Ammon's horn (tissue), 1 donor: ENCODE measurements around the gene MCF2L.
"Not testable (repeated sequence)": the region's sequence is repeated elsewhere in the genome, so short reads cannot be mapped to it uniquely, and the experiment has no call there.

Experiments used
- DNase-seq: peaks from one replicate; pipeline ENCODE4 v3.0.0-alpha.2; 2016; ENCODE audit warnings: low spot score

MCF2L gene

DNA sequence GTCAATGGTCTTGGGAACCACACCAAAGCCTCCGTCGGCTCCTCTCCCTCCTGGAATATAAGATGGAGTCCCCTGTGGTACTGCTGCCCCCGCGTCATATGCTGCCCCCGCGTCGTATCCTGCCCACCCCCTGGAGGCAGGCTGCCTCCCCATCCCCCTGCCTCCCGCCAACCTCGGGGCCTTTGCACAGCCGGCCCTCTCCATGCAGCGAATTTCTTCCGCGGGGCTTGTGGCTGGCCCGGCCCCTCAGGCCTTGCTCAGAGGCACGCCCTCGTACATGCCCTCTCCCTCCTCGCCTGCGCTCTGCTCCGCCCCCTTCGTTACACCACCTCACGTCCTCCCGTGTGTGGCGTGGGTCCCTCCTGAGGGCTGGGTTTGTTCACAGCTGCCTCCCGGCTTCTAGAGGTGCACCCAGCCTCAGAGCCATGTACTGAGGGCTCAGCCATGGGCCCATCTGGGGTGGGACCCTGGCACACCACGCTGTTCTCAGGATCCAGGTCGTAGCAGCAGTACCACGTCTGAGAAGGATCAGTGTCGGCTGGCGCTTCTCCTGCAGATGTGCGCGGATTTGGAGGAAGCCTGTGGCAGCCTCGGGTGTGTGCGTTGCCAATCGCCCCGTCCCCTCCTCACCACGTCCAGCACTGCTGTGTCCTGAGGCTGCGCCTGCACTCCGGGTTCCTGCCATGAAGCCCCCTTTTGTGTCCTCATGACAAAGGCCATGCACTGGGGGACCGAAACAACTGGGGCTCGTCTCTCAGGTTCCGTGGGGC lies 47.7 kb downstream of the MCF2L start:
- no peak for DNase-seq

- DNase-seq, result no peak
Observed at GRCh38 chr13:113017506-113018215, 48.6 kb downstream of the MCF2L start.

GRCh38 chr13:113018676-113019465 lies 49.9 kb downstream of the MCF2L start:
- no peak for DNase-seq

DNA sequence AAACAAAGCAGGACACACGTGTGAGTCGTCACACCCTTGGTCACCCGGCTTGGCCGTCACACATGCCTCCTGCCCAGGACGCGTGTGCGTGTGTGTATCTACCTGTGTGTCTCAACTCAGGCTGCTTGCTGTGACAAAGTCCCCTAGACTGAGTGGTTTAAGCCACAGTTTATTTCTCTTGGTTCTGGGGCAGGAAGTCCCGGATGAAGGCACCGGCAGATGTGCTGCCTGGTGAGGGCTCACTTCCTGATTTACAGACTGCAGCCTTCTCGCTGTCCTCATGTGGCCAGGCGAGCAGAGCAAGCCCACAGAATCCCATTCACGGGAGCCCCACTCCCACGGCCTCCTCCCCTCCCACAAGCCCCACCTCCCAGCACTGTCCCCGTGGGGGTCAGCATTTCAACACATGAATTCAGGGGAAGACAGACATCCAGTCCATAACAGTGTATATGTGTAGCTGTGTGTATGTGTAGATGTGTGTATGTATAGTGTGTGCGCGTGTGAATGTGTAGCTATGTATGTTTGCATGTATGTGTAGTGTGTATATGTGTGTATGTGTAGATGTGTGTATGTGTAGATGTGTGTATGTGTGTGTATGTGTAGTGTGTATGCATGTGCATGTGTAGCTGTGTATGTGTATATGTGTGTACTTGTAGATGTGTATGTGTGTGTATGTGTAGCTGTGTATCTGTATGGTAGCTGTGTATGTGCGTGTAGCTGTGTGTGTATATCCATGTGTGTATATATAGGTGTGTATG lies 51.5 kb downstream of the MCF2L start:
- no peak for DNase-seq

DNA sequence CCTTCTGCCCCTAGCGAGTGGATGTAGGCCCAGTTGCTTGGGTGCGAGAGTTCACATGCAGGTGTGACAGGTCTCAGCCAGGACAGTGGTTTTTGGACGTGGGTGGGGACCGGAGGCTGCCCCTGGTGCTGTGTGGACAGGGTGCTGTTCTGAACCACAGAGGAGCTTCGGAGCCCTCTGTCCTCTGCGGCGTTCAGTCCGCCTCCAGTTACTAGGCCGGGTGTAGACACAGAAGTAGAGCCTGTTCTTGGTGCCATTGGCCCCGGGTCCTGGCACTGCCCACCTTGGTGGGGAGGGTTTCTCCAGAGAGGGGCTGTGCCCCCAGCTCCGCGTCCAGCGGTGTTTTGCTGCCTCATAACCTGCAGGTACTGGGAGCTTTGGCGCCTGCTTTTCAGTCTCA lies 52.4 kb downstream of the MCF2L start:
- DNase-seq, result no peak

- no peak for DNase-seq
Observed at GRCh38 chr13:113021811-113022210, 52.8 kb downstream of the MCF2L start.

GRCh38 chr13:113022391-113022744 lies 53.4 kb downstream of the MCF2L start:
- no peak for DNase-seq

DNA sequence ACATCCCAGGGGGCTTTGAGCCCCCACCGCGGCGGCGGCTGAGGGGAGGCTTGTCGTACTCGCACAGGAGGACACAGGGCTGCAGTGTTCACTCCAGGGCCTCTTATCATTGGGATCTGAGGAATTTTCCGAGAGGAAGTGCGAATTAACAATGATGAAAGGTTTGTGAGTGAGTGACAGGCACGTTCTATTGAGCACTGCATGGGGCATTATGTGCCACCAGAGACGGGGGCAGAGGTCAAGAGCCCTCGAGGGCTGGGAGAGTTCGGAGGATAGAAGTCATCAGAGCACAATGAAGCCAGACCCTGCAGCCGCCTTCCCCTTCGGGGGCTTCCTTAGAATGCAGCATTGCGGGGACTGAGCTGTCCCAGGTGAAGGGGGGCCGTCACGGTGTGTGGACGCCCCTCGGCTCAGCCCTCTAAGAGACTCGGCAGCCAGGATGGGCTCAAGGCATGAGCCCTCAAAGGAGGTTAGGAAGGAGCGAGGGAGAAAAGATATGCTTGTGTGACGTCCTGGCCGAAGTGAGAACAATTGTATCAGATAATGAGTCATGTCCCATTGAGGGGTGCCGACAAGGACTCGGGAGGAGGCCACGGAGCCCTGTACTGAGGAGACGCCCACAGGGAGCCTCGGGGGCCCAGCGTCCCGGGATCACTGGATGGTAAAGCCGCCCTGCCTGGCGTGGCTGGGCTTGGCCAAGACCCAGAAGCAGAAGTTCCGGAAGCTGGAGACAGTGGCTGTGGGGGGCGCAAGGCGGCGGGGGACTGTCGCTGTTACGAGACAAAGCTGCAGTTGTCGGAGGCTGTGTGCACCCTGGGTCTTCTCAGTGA lies 53.9 kb downstream of the MCF2L start:
- DNase-seq, result no peak

GRCh38 chr13:113023694-113024430 lies 54.8 kb downstream of the MCF2L start:
- no peak for DNase-seq

DNA sequence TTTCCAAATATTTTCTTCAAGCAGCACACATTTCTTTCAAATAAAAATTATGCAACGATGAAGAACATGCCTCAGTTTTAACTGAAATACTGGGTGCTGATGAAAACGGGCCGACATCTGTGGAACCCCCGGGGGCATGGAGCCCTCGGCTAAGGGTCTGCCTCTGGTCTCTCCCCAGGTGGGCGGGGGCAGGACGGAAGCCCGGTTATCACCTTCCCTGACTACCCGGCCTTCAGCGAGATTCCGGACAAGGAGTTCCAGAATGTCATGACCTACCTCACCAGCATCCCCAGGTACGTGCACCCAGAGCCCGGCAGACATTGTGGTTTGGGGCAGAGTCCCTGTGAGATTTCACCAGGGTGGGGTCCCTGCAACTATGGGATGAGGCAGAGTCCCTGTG lies 55.5 kb downstream of the MCF2L start:
- no peak for DNase-seq

DNA sequence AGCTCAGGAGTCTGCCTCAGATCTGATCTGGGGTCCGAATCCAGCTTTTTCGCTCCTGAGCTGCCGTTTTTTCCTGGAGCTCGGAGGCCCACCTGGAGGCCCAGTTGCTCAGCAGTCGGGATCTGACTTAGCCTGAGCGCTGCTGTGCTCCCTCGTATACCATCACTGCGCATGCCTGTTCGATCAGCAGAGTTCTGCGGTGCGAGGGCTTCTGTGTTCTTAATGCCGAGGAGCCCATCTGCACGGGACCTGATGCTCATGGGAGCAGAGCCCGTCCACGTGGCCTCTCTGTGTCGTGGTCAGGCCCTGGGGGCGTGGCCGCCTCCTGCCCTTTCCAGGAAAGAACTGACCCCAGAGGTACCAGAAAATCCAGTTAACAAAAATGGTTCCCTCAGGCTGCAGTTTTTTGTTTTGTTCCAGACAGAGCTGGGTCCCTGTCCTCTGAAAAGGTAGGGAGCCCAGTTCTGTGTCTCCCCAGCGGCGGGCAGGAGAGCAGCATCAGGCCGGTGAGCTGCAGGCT lies 57.4 kb downstream of the MCF2L start:
- DNase-seq, result no peak

DNA sequence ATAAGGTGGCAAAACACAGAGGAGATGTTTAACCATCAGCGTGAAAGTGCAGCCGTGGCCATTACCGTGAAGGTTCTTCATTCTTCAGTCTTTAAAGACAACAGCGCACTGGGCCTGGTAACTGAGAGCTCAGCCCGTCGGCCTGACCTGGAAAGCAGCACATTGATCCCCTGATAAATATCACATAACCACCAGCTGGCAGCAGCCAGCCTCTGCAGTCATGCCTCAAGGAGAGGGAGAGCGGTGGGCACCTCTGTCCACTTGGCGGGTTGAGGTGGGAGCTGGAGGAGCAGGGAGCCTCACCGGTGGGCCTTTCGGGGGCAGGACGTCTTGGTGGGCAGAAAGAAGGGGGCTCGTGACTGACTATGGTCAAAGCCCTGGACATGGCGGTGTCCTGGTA lies 58.1 kb downstream of the MCF2L start:
- DNase-seq, result no peak

DNA sequence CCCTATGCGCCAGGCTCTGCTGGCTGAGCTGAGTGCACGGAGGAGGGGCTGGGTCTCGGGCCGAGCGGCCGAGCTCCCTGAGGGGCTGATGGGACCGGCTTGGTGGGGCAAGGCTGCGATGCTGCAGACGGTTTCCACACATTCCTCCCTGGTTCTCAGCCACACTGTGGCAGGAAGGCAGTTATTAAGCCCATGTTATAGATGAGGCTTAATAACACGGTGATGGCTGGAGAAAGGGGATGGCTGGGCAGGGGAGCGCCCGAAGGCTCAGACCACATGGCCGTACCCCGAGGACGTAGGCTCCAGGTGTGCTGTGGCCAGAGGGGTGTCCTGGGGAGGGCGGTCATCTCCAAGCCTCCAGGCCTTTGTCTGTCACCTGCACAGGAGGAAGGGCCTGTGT lies 58.6 kb downstream of the MCF2L start:
- DNase-seq, result no peak

GRCh38 chr13:113028336-113029060 lies 59.5 kb downstream of the MCF2L start:
- DNase-seq, result no peak

DNA sequence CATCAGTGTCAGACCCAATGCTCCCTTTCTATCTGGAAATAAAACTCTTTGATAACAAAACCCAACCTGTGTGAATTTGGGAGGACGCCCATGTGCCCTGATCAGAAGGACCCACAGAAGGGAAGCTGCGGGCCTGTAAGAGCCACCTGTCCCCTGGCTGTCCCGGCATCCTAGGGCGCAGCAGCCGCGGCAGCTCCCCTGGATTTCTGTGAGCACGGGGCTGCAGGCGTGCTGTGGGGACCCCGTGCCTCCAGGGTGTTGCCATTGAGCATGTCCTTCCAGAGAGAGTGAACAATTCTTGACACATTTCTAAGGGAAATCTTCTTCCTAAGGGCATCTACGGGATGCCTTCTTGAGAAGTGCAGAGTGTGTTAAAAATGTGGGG lies 60.0 kb downstream of the MCF2L start:
- DNase-seq, result no peak

GRCh38 chr13:113029487-113030258 lies 60.7 kb downstream of the MCF2L start:
- DNase-seq, result no peak

GRCh38 chr13:113030259-113030640 lies 61.2 kb downstream of the MCF2L start:
- DNase-seq, result not testable (repeated sequence)

- DNase-seq, result no peak
Observed at GRCh38 chr13:113031465-113031864, 62.5 kb downstream of the MCF2L start.

GRCh38 chr13:113032291-113032690 lies 63.3 kb downstream of the MCF2L start:
- DNase-seq, result no peak
